ENCODE measurements around the gene MED25.

Gene MED25

GRCh38 chr19:49779731-49780555, 38.1 kb upstream of the MED25 start:
- Histone ChIP-seq H3K27ac (ENCODE audit: low read length, poor library complexity, severe bottlenecking) (no peak overlapping the region), H3K9me3 (ENCODE audit: control insufficient read depth, low read length) (no peaks in the 10 kb centered on the region), H3K4me3 (ENCODE audit: insufficient read depth in 1 of 2, low read depth in 1 of 2, low read length in 2 of 2) (no peak overlapping the region), H2BK5ac (ENCODE audit: low read depth, low read length, poor library complexity, severe bottlenecking) (no peak overlapping the region), H3K4ac (ENCODE audit: low read depth in 1 of 2, low read length in 2 of 2) (no peak overlapping the region), H2BK120ac (ENCODE audit: low read depth, low read length) (no peak overlapping the region), H2BK12ac (ENCODE audit: low read length in 2 of 2) (no peak overlapping the region), H3K23ac (ENCODE audit: low read length in 2 of 2) (peak overlapping the region in 1 of 2 experiments; percentile 19), H3K4me1 (ENCODE audit: control insufficient read depth, insufficient read depth, low read depth, low read length) (no peaks in the 10 kb centered on the region), H2BK15ac (ENCODE audit: low read depth, poor library complexity, severe bottlenecking) (no peak overlapping the region), H3K9ac (ENCODE audit: low read length) (no peak overlapping the region), H3K4me2 (ENCODE audit: low read length, poor library complexity, severe bottlenecking) (no peak overlapping the region), H3K14ac (ENCODE audit: low read length in 2 of 2) (no peak overlapping the region), H3K79me1 (replicated peaks; ENCODE audit: low read length, poor library complexity, severe bottlenecking) (peaks cover 48% of the 10 kb centered on the region), H3K27me3 (ENCODE audit: control insufficient read depth in 1 of 2, insufficient read depth in 1 of 2, low read length in 2 of 2) (no peaks in the 10 kb centered on the region), H2AFZ (ENCODE audit: low read depth, low read length) (no peak overlapping the region), H3K36me3 (ENCODE audit: control insufficient read depth in 1 of 2, insufficient read depth in 2 of 2, low read depth in 1 of 2, low read length in 2 of 2) (peaks cover 46 to 55% of the 10 kb centered on the region in 2 experiments), H4K91ac (ENCODE audit: low read length) (no peak overlapping the region), H2AK5ac (ENCODE audit: low read length, severe bottlenecking) (no peak overlapping the region), H3K18ac (ENCODE audit: low read depth in 1 of 2, low read length in 2 of 2) (no peak overlapping the region), H4K8ac (ENCODE audit: low read length) (no peak overlapping the region)
- DNase-seq: no peak
- 96% methylated on average over 11 of the region's 11 CpGs for WGBS

- H3K9me3 ChIP-seq (ENCODE audit: control insufficient read depth, low read length): no peaks in the 10 kb centered on the region
- no peak overlapping the region for H2BK12ac ChIP-seq (ENCODE audit: low read length in 2 of 2)
- no peak overlapping the region for H4K91ac ChIP-seq (ENCODE audit: low read length)
- no peak overlapping the region for H3K4me2 ChIP-seq (ENCODE audit: low read length, poor library complexity, severe bottlenecking)
- WGBS: 92% methylated on average over 8 of the region's 8 CpGs
- no peak overlapping the region for H4K8ac ChIP-seq (ENCODE audit: low read length)
- no peak for DNase-seq
- H3K27me3 ChIP-seq (ENCODE audit: control insufficient read depth in 1 of 2, insufficient read depth in 1 of 2, low read length in 2 of 2): no peaks in the 10 kb centered on the region
- no peak overlapping the region for H3K23ac ChIP-seq (ENCODE audit: low read length in 2 of 2)
- H3K27ac ChIP-seq (ENCODE audit: low read length, poor library complexity, severe bottlenecking): no peak overlapping the region
- no peak overlapping the region for H2BK15ac ChIP-seq (ENCODE audit: low read depth, poor library complexity, severe bottlenecking)
- no peak overlapping the region for H3K9ac ChIP-seq (ENCODE audit: low read length)
- peaks cover 48% of the 10 kb centered on the region for H3K79me1 ChIP-seq (replicated peaks; ENCODE audit: low read length, poor library complexity, severe bottlenecking)
- no peak overlapping the region for H3K18ac ChIP-seq (ENCODE audit: low read depth in 1 of 2, low read length in 2 of 2)
- H3K4me1 ChIP-seq (ENCODE audit: control insufficient read depth, insufficient read depth, low read depth, low read length): no peaks in the 10 kb centered on the region
- no peak overlapping the region for H3K4ac ChIP-seq (ENCODE audit: low read depth in 1 of 2, low read length in 2 of 2)
- H3K36me3 ChIP-seq (ENCODE audit: control insufficient read depth in 1 of 2, insufficient read depth in 2 of 2, low read depth in 1 of 2, low read length in 2 of 2): peaks cover 46 to 56% of the 10 kb centered on the region in 2 experiments
- no peak overlapping the region for H2AFZ ChIP-seq (ENCODE audit: low read depth, low read length)
- no peak overlapping the region for H2BK5ac ChIP-seq (ENCODE audit: low read depth, low read length, poor library complexity, severe bottlenecking)
- H3K4me3 ChIP-seq (ENCODE audit: insufficient read depth in 1 of 2, low read depth in 1 of 2, low read length in 2 of 2): no peak overlapping the region
- H2BK120ac ChIP-seq (ENCODE audit: low read depth, low read length): no peak overlapping the region
- no peak overlapping the region for H2AK5ac ChIP-seq (ENCODE audit: low read length, severe bottlenecking)
- H3K14ac ChIP-seq (ENCODE audit: low read length in 2 of 2): no peak overlapping the region
Observed at GRCh38 chr19:49780861-49781260, 37.2 kb upstream of the MED25 start.

- 92% methylated on average over 4 of the region's 7 CpGs for WGBS
- Histone ChIP-seq H3K36me3 (ENCODE audit: control insufficient read depth in 1 of 2, insufficient read depth in 2 of 2, low read depth in 1 of 2, low read length in 2 of 2) (peaks cover 46 to 56% of the 10 kb centered on the region in 2 experiments), H3K79me1 (replicated peaks; ENCODE audit: low read length, poor library complexity, severe bottlenecking) (peaks cover 44% of the 10 kb centered on the region), H3K14ac (ENCODE audit: low read length in 2 of 2) (no peak overlapping the region), H3K18ac (ENCODE audit: low read depth in 1 of 2, low read length in 2 of 2) (no peak overlapping the region), H3K4me1 (ENCODE audit: control insufficient read depth, insufficient read depth, low read depth, low read length) (peaks cover 2% of the 10 kb centered on the region), H3K9me3 (ENCODE audit: control insufficient read depth, low read length) (no peaks in the 10 kb centered on the region), H3K27ac (ENCODE audit: low read length, poor library complexity, severe bottlenecking) (no peak overlapping the region), H2AK5ac (ENCODE audit: low read length, severe bottlenecking) (no peak overlapping the region), H3K4ac (ENCODE audit: low read depth in 1 of 2, low read length in 2 of 2) (no peak overlapping the region), H3K4me3 (ENCODE audit: insufficient read depth in 1 of 2, low read depth in 1 of 2, low read length in 2 of 2) (no peak overlapping the region), H2AFZ (ENCODE audit: low read depth, low read length) (no peak overlapping the region), H3K4me2 (ENCODE audit: low read length, poor library complexity, severe bottlenecking) (no peak overlapping the region), H2BK120ac (ENCODE audit: low read depth, low read length) (no peak overlapping the region), H3K9ac (ENCODE audit: low read length) (no peak overlapping the region), H3K27me3 (ENCODE audit: control insufficient read depth in 1 of 2, insufficient read depth in 1 of 2, low read length in 2 of 2) (no peaks in the 10 kb centered on the region), H2BK15ac (ENCODE audit: low read depth, poor library complexity, severe bottlenecking) (no peak overlapping the region), H2BK12ac (ENCODE audit: low read length in 2 of 2) (no peak overlapping the region), H4K8ac (ENCODE audit: low read length) (no peak overlapping the region), H4K91ac (ENCODE audit: low read length) (no peak overlapping the region), H2BK5ac (ENCODE audit: low read depth, low read length, poor library complexity, severe bottlenecking) (no peak overlapping the region), H3K23ac (ENCODE audit: low read length in 2 of 2) (no peak overlapping the region)
- no peak for DNase-seq
Observed at GRCh38 chr19:49781394-49781793, 36.7 kb upstream of the MED25 start.

GRCh38 chr19:49782515-49782914, 35.6 kb upstream of the MED25 start:
- no peak overlapping the region for H2AK5ac ChIP-seq (ENCODE audit: low read length, severe bottlenecking)
- no peak overlapping the region for H2BK120ac ChIP-seq (ENCODE audit: low read depth, low read length)
- 98% methylated on average over 18 of the region's 18 CpGs for WGBS
- DNase-seq: no peak
- H3K23ac ChIP-seq (ENCODE audit: low read length in 2 of 2): no peak overlapping the region
- H3K4me3 ChIP-seq (ENCODE audit: insufficient read depth in 1 of 2, low read depth in 1 of 2, low read length in 2 of 2): no peak overlapping the region
- H3K27ac ChIP-seq (ENCODE audit: low read length, poor library complexity, severe bottlenecking): no peak overlapping the region
- H3K4me1 ChIP-seq (ENCODE audit: control insufficient read depth, insufficient read depth, low read depth, low read length): peaks cover 5% of the 10 kb centered on the region
- H3K14ac ChIP-seq (ENCODE audit: low read length in 2 of 2): no peak overlapping the region
- H4K91ac ChIP-seq (ENCODE audit: low read length): no peak overlapping the region
- no peak overlapping the region for H2AFZ ChIP-seq (ENCODE audit: low read depth, low read length)
- no peak overlapping the region for H4K8ac ChIP-seq (ENCODE audit: low read length)
- H3K36me3 ChIP-seq (ENCODE audit: control insufficient read depth in 1 of 2, insufficient read depth in 2 of 2, low read depth in 1 of 2, low read length in 2 of 2): peaks cover 48 to 58% of the 10 kb centered on the region in 2 experiments
- no peak overlapping the region for H3K4me2 ChIP-seq (ENCODE audit: low read length, poor library complexity, severe bottlenecking)
- H3K4ac ChIP-seq (ENCODE audit: low read depth in 1 of 2, low read length in 2 of 2): no peak overlapping the region
- no peak overlapping the region for H3K9ac ChIP-seq (ENCODE audit: low read length)
- no peak overlapping the region for H2BK15ac ChIP-seq (ENCODE audit: low read depth, poor library complexity, severe bottlenecking)
- no peaks in the 10 kb centered on the region for H3K9me3 ChIP-seq (ENCODE audit: control insufficient read depth, low read length)
- no peak overlapping the region for H3K18ac ChIP-seq (ENCODE audit: low read depth in 1 of 2, low read length in 2 of 2)
- no peak overlapping the region for H2BK5ac ChIP-seq (ENCODE audit: low read depth, low read length, poor library complexity, severe bottlenecking)
- H2BK12ac ChIP-seq (ENCODE audit: low read length in 2 of 2): no peak overlapping the region
- H3K27me3 ChIP-seq (ENCODE audit: control insufficient read depth in 1 of 2, insufficient read depth in 1 of 2, low read length in 2 of 2): no peaks in the 10 kb centered on the region
- H3K79me1 ChIP-seq (replicated peaks; ENCODE audit: low read length, poor library complexity, severe bottlenecking): peaks cover 46% of the 10 kb centered on the region
